ENCODE measurements around the gene OR1F1.
A peak's percentile ranks its signal among the peaks of the same experiment; 100 is the strongest.
"Not testable (repeated sequence)": the region's sequence is repeated elsewhere in the genome, so short reads cannot be mapped to it uniquely, and the experiment has no call there.

The OR1F1 gene

DNA sequence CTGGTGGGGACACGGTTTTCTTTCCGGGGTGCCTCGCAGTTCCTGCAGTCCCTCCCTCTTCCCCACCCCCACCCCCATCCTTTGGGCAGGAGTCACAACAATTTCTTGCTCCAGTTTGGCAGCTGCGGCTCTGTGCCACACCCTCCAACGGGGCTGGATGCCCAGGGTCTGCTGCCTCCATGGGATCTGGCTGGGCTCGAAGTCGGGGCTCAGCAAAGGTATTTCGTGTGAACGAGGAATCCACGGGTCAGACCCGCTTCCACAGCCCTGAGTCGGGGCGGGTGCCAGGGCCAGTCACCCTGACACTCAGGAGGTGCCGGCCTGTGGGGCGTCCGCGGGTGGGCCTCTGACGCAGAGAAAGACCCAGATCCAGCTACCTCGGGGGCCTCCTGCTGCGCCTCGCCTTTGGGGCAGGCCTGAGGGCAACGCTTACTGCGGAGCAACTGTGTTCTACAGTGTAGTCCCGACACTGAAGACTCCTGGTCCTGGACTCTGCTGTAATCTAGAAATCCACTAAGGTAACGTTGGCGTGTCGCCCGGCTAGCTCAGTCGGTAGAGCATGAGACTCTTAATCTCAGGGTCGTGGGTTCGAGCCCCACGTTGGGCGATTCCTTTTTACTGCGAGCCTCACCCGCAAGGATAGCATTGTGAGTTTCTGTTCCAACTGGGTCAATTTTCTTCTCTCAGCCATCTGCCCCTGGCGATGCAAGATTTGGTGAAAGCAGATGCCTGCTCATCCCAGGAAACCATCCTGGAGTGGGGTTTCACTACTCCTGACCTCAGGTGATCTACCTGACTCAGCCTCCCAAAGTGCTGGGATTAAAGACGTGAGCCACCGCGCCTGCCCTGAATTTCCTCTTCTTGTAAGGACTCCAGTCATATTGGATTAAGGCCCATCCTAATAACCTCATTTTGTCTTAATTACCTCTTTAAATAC, 12.6 kb upstream of the OR1F1 start:
- no peak for TF ChIP-seq CTCF (IDR thresholded peaks at IDR 0.05; ENCODE audit: poor library complexity, severe bottlenecking)
- H3K27me3 ChIP-seq (ENCODE audit: insufficient read depth, poor library complexity, severe bottlenecking): peaks cover 11% of the 10 kb centered on the region
- peak overlapping the region; percentile 26 for H3K4me3 ChIP-seq (ENCODE audit: severe bottlenecking)
- H3K9me3 ChIP-seq (ENCODE audit: severe bottlenecking): no peaks in the 10 kb centered on the region
- DNase-seq (ENCODE audit: low spot score) (no peak), ATAC-seq (ENCODE audit: low read depth) (peak; percentile 51)
- no peaks in the 10 kb centered on the region for H3K36me3 ChIP-seq (ENCODE audit: low read depth)
- H3K4me1 ChIP-seq (ENCODE audit: insufficient read depth, poor library complexity, severe bottlenecking): no peaks in the 10 kb centered on the region
- H3K27ac ChIP-seq (ENCODE audit: poor library complexity, severe bottlenecking): no peak overlapping the region

- H3K27me3 ChIP-seq (ENCODE audit: insufficient read depth, poor library complexity, severe bottlenecking): no peaks in the 10 kb centered on the region
- no peaks in the 10 kb centered on the region for H3K9me3 ChIP-seq (ENCODE audit: severe bottlenecking)
- H3K36me3 ChIP-seq (ENCODE audit: low read depth): no peaks in the 10 kb centered on the region
- DNase-seq (ENCODE audit: low spot score) (no peak), ATAC-seq (ENCODE audit: low read depth) (no peak)
- no peak for TF ChIP-seq CTCF (IDR thresholded peaks at IDR 0.05; ENCODE audit: poor library complexity, severe bottlenecking)
- no peak overlapping the region for H3K4me3 ChIP-seq (ENCODE audit: severe bottlenecking)
- no peak overlapping the region for H3K27ac ChIP-seq (ENCODE audit: poor library complexity, severe bottlenecking)
- no peaks in the 10 kb centered on the region for H3K4me1 ChIP-seq (ENCODE audit: insufficient read depth, poor library complexity, severe bottlenecking)
These were observed 8.4 kb upstream of the OR1F1 start for GRCh38 chr16:3179651-3180050.

- H3K9me3 ChIP-seq (ENCODE audit: severe bottlenecking): no peaks in the 10 kb centered on the region
- DNase-seq (ENCODE audit: low spot score) (no peak), ATAC-seq (ENCODE audit: low read depth) (no peak)
- no peaks in the 10 kb centered on the region for H3K27me3 ChIP-seq (ENCODE audit: insufficient read depth, poor library complexity, severe bottlenecking)
- H3K4me3 ChIP-seq (ENCODE audit: severe bottlenecking): no peak overlapping the region
- H3K27ac ChIP-seq (ENCODE audit: poor library complexity, severe bottlenecking): no peak overlapping the region
- H3K4me1 ChIP-seq (ENCODE audit: insufficient read depth, poor library complexity, severe bottlenecking): no peaks in the 10 kb centered on the region
- H3K36me3 ChIP-seq (ENCODE audit: low read depth): no peaks in the 10 kb centered on the region
- no peak for TF ChIP-seq CTCF (IDR thresholded peaks at IDR 0.05; ENCODE audit: poor library complexity, severe bottlenecking)
These were observed 7.5 kb upstream of the OR1F1 start for GRCh38 chr16:3180445-3180878.

DNA sequence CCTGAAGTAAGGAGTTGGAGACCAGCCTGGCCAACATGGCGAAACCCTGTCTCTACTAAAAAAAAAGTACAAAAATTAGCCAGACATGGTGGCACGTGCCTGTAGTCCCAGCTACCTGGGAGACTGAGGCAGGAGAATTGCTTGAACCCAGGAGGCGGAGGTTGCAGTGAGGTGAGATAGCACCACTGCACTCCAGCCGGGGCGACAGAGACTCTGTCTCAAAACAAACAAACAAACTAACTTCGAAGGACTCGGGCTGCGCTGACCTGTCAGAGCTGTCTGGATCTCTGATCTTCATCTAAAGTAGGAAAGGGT, 5.8 kb upstream of the OR1F1 start:
- not testable (repeated sequence) for H3K36me3 ChIP-seq (ENCODE audit: low read depth); H3K27me3 ChIP-seq (ENCODE audit: insufficient read depth, poor library complexity, severe bottlenecking); H3K4me1 ChIP-seq (ENCODE audit: insufficient read depth, poor library complexity, severe bottlenecking); H3K27ac ChIP-seq (ENCODE audit: poor library complexity, severe bottlenecking); DNase-seq (ENCODE audit: low spot score); ATAC-seq (ENCODE audit: low read depth); H3K9me3 ChIP-seq (ENCODE audit: severe bottlenecking)
- peak overlapping the region; percentile 40 for H3K4me3 ChIP-seq (ENCODE audit: severe bottlenecking)

DNA sequence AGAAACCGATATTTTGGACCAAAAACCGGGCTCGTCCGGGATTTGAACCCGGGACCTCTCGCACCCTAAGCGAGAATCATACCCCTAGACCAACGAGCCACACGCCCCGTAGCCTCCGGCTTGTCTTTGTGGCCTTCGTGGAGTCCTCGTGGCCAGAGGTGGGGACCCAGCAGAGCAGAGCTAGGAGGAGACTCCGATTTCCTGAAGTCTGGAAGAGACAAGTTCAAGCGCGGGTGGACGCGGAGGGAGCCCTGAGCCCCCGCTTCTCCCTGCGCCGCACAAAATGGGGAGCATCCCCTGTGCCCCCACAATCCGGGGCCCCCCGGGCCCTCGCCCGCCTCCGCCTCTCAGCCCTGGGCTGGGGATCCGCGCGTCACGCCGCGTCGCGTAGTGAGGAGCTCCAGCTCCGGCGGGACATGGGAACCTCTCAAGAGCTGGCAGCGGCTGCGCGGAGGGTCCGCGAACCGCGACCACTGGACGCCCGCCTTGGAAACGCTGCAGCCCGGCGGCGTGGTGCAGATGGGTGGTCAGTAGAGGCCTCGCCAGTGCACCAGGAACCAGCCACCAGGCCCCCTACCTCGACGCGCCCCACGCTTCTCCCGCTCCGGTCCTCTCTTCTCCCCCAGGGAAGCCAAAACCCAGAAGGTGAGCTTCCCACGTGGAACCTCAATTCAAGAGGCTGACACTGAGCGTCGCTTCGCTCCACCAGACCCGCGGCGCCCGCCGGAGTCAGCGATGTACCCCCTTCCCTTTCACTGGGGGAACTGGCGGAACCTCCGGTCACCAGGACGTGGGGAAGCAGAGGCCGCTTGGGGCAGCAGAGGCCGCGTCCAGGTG, 5.2 kb upstream of the OR1F1 start:
- TF ChIP-seq CTCF (IDR thresholded peaks at IDR 0.05; ENCODE audit: poor library complexity, severe bottlenecking): peak; percentile 14
- DNase-seq (ENCODE audit: low spot score) (no peak), ATAC-seq (ENCODE audit: low read depth) (peak; percentile 56)
- Histone ChIP-seq H3K27me3 (ENCODE audit: insufficient read depth, poor library complexity, severe bottlenecking) (no peaks in the 10 kb centered on the region), H3K36me3 (ENCODE audit: low read depth) (no peaks in the 10 kb centered on the region), H3K4me3 (ENCODE audit: severe bottlenecking) (peak overlapping the region; percentile 40), H3K9me3 (ENCODE audit: severe bottlenecking) (no peaks in the 10 kb centered on the region), H3K27ac (ENCODE audit: poor library complexity, severe bottlenecking) (no peak overlapping the region), H3K4me1 (ENCODE audit: insufficient read depth, poor library complexity, severe bottlenecking) (no peaks in the 10 kb centered on the region)
